ENCODE measurements around the gene RUFY3. TPM values are rescaled to one million over a fixed set of nuclear protein-coding genes. Genes with fewer than 3 reads are reported as not detected.

RUFY3 gene
- total RNA-seq, 1 experiment from 2014 or later = 29.6 TPM

DNA sequence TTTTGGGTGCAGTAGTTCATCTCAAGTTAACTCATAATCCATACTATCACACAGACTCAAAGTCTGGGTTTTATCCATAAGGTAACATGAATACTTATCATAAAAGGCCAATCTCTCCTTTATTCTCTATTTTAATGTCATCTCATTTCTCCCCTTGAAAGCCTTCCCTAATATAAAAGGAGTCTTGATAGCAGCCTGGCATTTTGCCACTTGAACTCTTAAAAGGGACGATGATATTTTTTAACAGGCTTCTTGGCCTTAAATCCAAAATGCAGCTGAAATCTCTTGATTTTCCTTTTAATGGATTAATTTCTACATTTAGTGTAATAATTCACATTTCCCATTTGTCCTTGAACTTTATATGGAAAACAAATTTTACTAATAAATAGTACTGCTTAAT is 47.0 kb upstream of the RUFY3 start:
- DNase-seq (ENCODE audit: low read depth, low spot score) (no peak), ATAC-seq (no peak)
- Histone ChIP-seq H3K4me1 (ENCODE audit: control insufficient read depth, insufficient read depth, low read length) (no peaks in the 10 kb centered on the region), H3K27me3 (ENCODE audit: control insufficient read depth, insufficient read depth, low read length) (0 out of 2 replicates have a peak, but pooled peaks cover 2% of the 10 kb centered on the region), H3K27ac (ENCODE audit: low read length) (no peak overlapping the region), H3K4me3 (ENCODE audit: low read depth in 2 of 2, low read length in 2 of 2) (no peak overlapping the region), H3K36me3 (ENCODE audit: control insufficient read depth, insufficient read depth, low read length) (no peaks in the 10 kb centered on the region), H3K9me3 (ENCODE audit: control insufficient read depth, insufficient read depth, low read depth, low read length) (no peaks in the 10 kb centered on the region)
- ChIA-PET CTCF (no interaction called here), POLR2A (no interaction called here)
- in situ Hi-C loops (cut with HindIII; ENCODE audit: low pct_unique_long_range_greater_than_20kb, low sequenced_read_pairs) = no loop called here
- TF ChIP-seq SIN3A (IDR thresholded peaks at IDR 0.05; ENCODE audit: borderline replicate concordance, insufficient read depth, low read depth, low read length) (no peak), POLR2AphosphoS5 (IDR thresholded peaks at IDR 0.05; ENCODE audit: low read depth, low read length) (no peak), TCF7L2 (IDR thresholded peaks at IDR 0.05; ENCODE audit: low read depth, low read length) (no peak), CTCF (IDR thresholded peaks at IDR 0.05) (no peak)
- TF ChIP-seq, protein P1, sequence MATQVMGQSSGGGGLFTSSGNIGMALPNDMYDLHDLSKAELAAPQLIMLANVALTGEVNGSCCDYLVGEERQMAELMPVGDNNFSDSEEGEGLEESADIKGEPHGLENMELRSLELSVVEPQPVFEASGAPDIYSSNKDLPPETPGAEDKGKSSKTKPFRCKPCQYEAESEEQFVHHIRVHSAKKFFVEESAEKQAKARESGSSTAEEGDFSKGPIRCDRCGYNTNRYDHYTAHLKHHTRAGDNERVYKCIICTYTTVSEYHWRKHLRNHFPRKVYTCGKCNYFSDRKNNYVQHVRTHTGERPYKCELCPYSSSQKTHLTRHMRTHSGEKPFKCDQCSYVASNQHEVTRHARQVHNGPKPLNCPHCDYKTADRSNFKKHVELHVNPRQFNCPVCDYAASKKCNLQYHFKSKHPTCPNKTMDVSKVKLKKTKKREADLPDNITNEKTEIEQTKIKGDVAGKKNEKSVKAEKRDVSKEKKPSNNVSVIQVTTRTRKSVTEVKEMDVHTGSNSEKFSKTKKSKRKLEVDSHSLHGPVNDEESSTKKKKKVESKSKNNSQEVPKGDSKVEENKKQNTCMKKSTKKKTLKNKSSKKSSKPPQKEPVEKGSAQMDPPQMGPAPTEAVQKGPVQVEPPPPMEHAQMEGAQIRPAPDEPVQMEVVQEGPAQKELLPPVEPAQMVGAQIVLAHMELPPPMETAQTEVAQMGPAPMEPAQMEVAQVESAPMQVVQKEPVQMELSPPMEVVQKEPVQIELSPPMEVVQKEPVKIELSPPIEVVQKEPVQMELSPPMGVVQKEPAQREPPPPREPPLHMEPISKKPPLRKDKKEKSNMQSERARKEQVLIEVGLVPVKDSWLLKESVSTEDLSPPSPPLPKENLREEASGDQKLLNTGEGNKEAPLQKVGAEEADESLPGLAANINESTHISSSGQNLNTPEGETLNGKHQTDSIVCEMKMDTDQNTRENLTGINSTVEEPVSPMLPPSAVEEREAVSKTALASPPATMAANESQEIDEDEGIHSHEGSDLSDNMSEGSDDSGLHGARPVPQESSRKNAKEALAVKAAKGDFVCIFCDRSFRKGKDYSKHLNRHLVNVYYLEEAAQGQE (IDR thresholded peaks at IDR 0.05; ENCODE audit: insufficient read depth in 1 of 2, low read depth in 2 of 2, low read length in 1 of 2) = no peak
- intact Hi-C loops (cut with micrococcal nuclease; ENCODE audit: unreplicated experiment) = no loop called here
- no TSS peak for BruUV-seq (replicated peaks)

DNA sequence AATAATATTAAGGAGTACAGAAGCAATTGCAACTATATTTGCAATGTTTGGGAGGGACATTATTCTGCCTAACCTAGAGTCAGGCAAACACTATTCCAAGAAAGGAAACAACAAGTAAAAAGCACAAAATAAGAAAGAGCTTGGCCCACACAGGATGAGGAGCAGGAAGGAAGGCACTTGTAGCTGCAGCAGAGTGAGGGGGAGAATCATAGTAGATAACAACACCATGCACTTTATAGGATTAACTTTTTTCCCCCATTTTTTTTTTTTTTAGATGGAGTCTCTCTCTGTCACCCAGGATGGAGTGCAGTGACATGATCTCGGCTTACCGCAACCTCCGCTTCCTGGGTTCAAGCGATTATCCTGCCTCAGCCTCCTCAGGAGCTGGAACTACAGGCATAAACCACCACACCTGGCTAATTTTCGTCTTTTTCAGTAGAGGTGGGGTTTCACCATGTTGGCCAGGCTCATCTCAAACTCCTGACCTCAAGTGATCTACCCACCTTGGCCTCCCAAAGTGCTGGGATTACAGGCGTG is 45.1 kb upstream of the RUFY3 start:
- ChIA-PET CTCF (no interaction called here), POLR2A (no interaction called here)
- in situ Hi-C loops (cut with HindIII; ENCODE audit: low pct_unique_long_range_greater_than_20kb, low sequenced_read_pairs) (no loop called here), intact Hi-C loops (cut with micrococcal nuclease; ENCODE audit: unreplicated experiment) (no loop called here)
- Histone ChIP-seq H3K27me3 (ENCODE audit: control insufficient read depth, insufficient read depth, low read length) (0 out of 2 replicates have a peak, but pooled peaks cover 2% of the 10 kb centered on the region), H3K27ac (ENCODE audit: low read length) (no peak overlapping the region), H3K4me1 (ENCODE audit: control insufficient read depth, insufficient read depth, low read length) (no peaks in the 10 kb centered on the region), H3K9me3 (ENCODE audit: control insufficient read depth, insufficient read depth, low read depth, low read length) (no peaks in the 10 kb centered on the region), H3K36me3 (ENCODE audit: control insufficient read depth, insufficient read depth, low read length) (no peaks in the 10 kb centered on the region), H3K4me3 (ENCODE audit: low read depth in 2 of 2, low read length in 2 of 2) (no peak overlapping the region)
- DNase-seq (ENCODE audit: low read depth, low spot score) (no peak), ATAC-seq (no peak)
- BruUV-seq (replicated peaks) = no TSS peak
- TF ChIP-seq CTCF (IDR thresholded peaks at IDR 0.05) (no peak), SIN3A (IDR thresholded peaks at IDR 0.05; ENCODE audit: borderline replicate concordance, insufficient read depth, low read depth, low read length) (no peak), TCF7L2 (IDR thresholded peaks at IDR 0.05; ENCODE audit: low read depth, low read length) (no peak)
- TF ChIP-seq, protein P1 (IDR thresholded peaks at IDR 0.05; ENCODE audit: insufficient read depth in 1 of 2, low read depth in 2 of 2, low read length in 1 of 2) = no peak

Data from Panc1 (cell line).